ENCODE results near the gene DNAJB13. TPM values are rescaled to one million over a fixed set of nuclear protein-coding genes. Genes with fewer than 3 reads are reported as not detected.

Gene DNAJB13
- total and polyA plus RNA-seq, 2 of the 13 experiments (the other 11 are each of a cell fraction or from before 2014, with no cell fraction given) = 2.3 TPM; not detected in 1

GRCh38 chr11:73982990-73983740 is 32.3 kb downstream of the DNAJB13 start (continued):
- TF ChIP-seq SP2 (CRISPR knock-in tag; IDR thresholded peaks at IDR 0.05) (peak; percentile 86), MAFK (conservative IDR thresholded peaks at IDR 0.05 in 1 of 2, IDR thresholded peaks at IDR 0.05 in 1 of 2; ENCODE audit: low read length in 2 of 2) (no peak), EZH2 (conservative IDR thresholded peaks at IDR 0.05; ENCODE audit: low read depth, low read length) (no peak), ZNF207 (IDR thresholded peaks at IDR 0.05; ENCODE audit: borderline replicate concordance) (no peak), CC2D1A (CRISPR knock-in tag; IDR thresholded peaks at IDR 0.05) (no peak), ZNF780A (CRISPR knock-in tag; IDR thresholded peaks at IDR 0.05) (no peak), ZFP36 (IDR thresholded peaks at IDR 0.05; ENCODE audit: borderline replicate concordance, low read depth, low read length, partially characterized antibody) (no peak), KDM4B (CRISPR knock-in tag; IDR thresholded peaks at IDR 0.05) (no peak; the same call in 1 of the 2 replicates), FOXA1 (IDR thresholded peaks at IDR 0.05) (no peak), FOXA1 (CRISPR knock-in tag; IDR thresholded peaks at IDR 0.05) (peak; percentile 10; the same call in 1 of the 2 replicates), ZNF770 (CRISPR knock-in tag; IDR thresholded peaks at IDR 0.05) (peak; percentile 69), NFYB (CRISPR knock-in tag; IDR thresholded peaks at IDR 0.05) (peak; percentile 96), DNMT3B (CRISPR knock-in tag; conservative IDR thresholded peaks at IDR 0.05) (no peak), ZBTB7A (CRISPR knock-in tag; IDR thresholded peaks at IDR 0.05) (peak; percentile 83; the same call in 1 of the 2 replicates), FOXK1 (CRISPR knock-in tag; IDR thresholded peaks at IDR 0.05; ENCODE audit: borderline replicate concordance, low read depth) (peak; percentile 72; the same call in 1 of the 2 replicates), ZNF605 (CRISPR knock-in tag; IDR thresholded peaks at IDR 0.05) (peak; percentile 94), RFXAP (CRISPR knock-in tag; IDR thresholded peaks at IDR 0.05; ENCODE audit: borderline replicate concordance) (peak; percentile 99), IKZF4 (CRISPR knock-in tag; IDR thresholded peaks at IDR 0.05; ENCODE audit: borderline replicate concordance, low read depth, not compliant biosample characterization) (peak; percentile 21), ZBTB1 (CRISPR knock-in tag; IDR thresholded peaks at IDR 0.05; ENCODE audit: borderline replicate concordance) (no peak), ZNF251 (CRISPR knock-in tag; IDR thresholded peaks at IDR 0.05) (no peak), ASH2L (IDR thresholded peaks at IDR 0.05; ENCODE audit: insufficient read length, low read depth, low read length) (peak; percentile 67), ZFP1 (CRISPR knock-in tag; IDR thresholded peaks at IDR 0.05) (0 out of 2 replicates have a peak, but pooled peaks have one; percentile 33), CREM (IDR thresholded peaks at IDR 0.05) (peak; percentile 50), CREM (CRISPR knock-in tag; IDR thresholded peaks at IDR 0.05) (no peak), ARNT (IDR thresholded peaks at IDR 0.05) (no peak)
- TF ChIP-seq, protein P1, sequence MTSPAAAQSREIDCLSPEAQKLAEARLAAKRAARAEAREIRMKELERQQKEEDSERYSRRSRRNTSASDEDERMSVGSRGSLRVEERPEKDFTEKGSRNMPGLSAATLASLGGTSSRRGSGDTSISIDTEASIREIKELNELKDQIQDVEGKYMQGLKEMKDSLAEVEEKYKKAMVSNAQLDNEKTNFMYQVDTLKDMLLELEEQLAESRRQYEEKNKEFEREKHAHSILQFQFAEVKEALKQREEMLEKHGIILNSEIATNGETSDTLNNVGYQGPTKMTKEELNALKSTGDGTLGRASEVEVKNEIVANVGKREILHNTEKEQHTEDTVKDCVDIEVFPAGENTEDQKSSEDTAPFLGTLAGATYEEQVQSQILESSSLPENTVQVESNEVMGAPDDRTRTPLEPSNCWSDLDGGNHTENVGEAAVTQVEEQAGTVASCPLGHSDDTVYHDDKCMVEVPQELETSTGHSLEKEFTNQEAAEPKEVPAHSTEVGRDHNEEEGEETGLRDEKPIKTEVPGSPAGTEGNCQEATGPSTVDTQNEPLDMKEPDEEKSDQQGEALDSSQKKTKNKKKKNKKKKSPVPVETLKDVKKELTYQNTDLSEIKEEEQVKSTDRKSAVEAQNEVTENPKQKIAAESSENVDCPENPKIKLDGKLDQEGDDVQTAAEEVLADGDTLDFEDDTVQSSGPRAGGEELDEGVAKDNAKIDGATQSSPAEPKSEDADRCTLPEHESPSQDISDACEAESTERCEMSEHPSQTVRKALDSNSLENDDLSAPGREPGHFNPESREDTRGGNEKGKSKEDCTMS (CRISPR knock-in tag; conservative IDR thresholded peaks at IDR 0.05) = 0 out of 2 replicates have a peak, but pooled peaks have one; percentile 40

Data from HepG2 (cell line).